ENCODE results near the gene TXNIP.

GRCh38 chr1:145982010-145982723 is 14.2 kb downstream of the TXNIP start:
- no peak for TF ChIP-seq CTCF (optimal IDR thresholded peaks at IDR 0.05 in 1 of 3, IDR thresholded peaks at IDR 0.05 in 1 of 3, conservative IDR thresholded peaks at IDR 0.05 in 1 of 3; ENCODE audit: extremely low read depth in 1 of 3, insufficient read depth in 2 of 3, low read length in 3 of 3)
- no peak for TF ChIP-seq EZH2 (IDR thresholded peaks at IDR 0.05; ENCODE audit: low read length)

Data from keratinocyte (primary cell).